Measurements from ENCODE around the gene NTSR1.

DNA sequence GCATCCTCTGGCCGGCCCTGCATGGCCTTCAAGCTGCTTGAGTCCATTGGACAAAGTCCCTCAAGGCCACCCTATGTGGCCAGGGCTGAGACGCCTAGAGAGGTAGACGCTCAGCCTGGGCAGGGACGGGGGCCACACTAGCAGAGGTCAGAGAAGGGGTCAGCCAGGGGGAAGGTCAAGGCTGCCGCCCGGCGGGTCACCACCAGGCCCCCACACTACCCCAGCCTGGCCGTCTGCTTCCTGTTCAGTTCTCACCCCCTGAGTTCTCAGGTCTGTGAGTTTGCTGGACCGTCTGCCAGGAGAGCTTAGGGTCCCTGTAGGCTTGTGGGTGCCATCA is 37.3 kb downstream of the NTSR1 start:
- TF ChIP-seq, protein P1, sequence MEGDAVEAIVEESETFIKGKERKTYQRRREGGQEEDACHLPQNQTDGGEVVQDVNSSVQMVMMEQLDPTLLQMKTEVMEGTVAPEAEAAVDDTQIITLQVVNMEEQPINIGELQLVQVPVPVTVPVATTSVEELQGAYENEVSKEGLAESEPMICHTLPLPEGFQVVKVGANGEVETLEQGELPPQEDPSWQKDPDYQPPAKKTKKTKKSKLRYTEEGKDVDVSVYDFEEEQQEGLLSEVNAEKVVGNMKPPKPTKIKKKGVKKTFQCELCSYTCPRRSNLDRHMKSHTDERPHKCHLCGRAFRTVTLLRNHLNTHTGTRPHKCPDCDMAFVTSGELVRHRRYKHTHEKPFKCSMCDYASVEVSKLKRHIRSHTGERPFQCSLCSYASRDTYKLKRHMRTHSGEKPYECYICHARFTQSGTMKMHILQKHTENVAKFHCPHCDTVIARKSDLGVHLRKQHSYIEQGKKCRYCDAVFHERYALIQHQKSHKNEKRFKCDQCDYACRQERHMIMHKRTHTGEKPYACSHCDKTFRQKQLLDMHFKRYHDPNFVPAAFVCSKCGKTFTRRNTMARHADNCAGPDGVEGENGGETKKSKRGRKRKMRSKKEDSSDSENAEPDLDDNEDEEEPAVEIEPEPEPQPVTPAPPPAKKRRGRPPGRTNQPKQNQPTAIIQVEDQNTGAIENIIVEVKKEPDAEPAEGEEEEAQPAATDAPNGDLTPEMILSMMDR (IDR thresholded peaks at IDR 0.05): no peak
- TF ChIP-seq POLR2A (IDR thresholded peaks at IDR 0.05): no peak

Measured in Peyer's patch (tissue), 4 donors.